HCT116 (cell line): Measurements from ENCODE around the gene RHBDD1. TPM values are rescaled to one million over a fixed set of nuclear protein-coding genes. Genes with fewer than 3 reads are reported as not detected.

Experiments used
- ATAC-seq: fragments of 200-7000 bp; cut with Tn5 transposase; 2 replicates; pipeline ENCODE4 v1.9.1; 2020; ENCODE audit warnings: mild to moderate bottlenecking, moderate library complexity
- BruUV-seq: library from RNA; stranded (reverse); fragments of 400-500 nt; replicated peaks from 2 replicates; lab custom pipeline; 2021; lab: Mats Ljungman, UMichigan
- CTCF ChIA-PET: fragments of 300-600 bp; sonication (Branson Sonifier 250); formaldehyde crosslinking; loops from one replicate; lab custom pipeline; 2021; ENCODE audit warnings: antibody characterized with exemption; lab: Charles Lee
- POLR2A ChIA-PET: fragments of 300-600, 350-600 bp; sonication (Branson Sonifier 250); formaldehyde crosslinking; loops from one replicate; lab custom pipeline; 2021; ENCODE audit warnings: antibody characterized with exemption; lab: Charles Lee
- RAD21 ChIA-PET, 2 experiments: fragments of 300-600 bp; sonication (Branson Sonifier 250); formaldehyde crosslinking; loops; one replicate each; lab custom pipeline; 2023; ENCODE audit warnings: low total read pairs in 2 of 2; ENCODE audit not compliant: uncharacterized antibody in 2 of 2, unreplicated experiment in 2 of 2, low non-redundant PET in 1 of 2; lab: Charles Lee
- DNase-seq: peaks from one replicate; pipeline ENCODE4 v3.0.0-alpha.2; 2010; ENCODE audit warnings: low read depth, low spot score
- H2AFZ ChIP-seq: fragments of 200-600 bp; shearing (Covaris generic), sonication (generic); 2 replicates; pipeline ENCODE4 v1.6.1; 2017; ENCODE audit warnings: low read depth, mixed run types, mixed read lengths, antibody characterized with exemption, low read length; ENCODE audit not compliant: poor library complexity, severe bottlenecking
- H3K27ac ChIP-seq: 2 replicates; pipeline ENCODE4 v1.5.1; 2012; ENCODE audit warnings: low read depth, low read length
- H3K27me3 ChIP-seq: fragments of 200-600 bp; sonication (generic); 2 replicates; pipeline ENCODE4 v1.6.1; 2016; ENCODE audit warnings: mixed run types, low read length, mixed read lengths; ENCODE audit not compliant: insufficient read depth
- H3K36me3 ChIP-seq, 2 experiments: fragments of 200-500 bp in 1 of 2; fragments of 200-600 bp in 1 of 2; sonication (Bioruptor generic) in 1 of 2; sonication (generic) in 1 of 2; 2 replicates each; pipeline versions ENCODE4 v1.5.1 to v1.6.1; 2014 to 2016; ENCODE audit warnings: low read length in 2 of 2, inconsistent platforms in 1 of 2, mixed read lengths in 1 of 2, mixed run types in 1 of 2; ENCODE audit not compliant: insufficient read depth in 2 of 2, control insufficient read depth in 1 of 2
- H3K4me1 ChIP-seq, 2 experiments: fragments of 200-600 bp in 1 of 2; sonication (generic) in 1 of 2; 2 replicates each; pipeline versions ENCODE4 v1.5.1 to v1.6.1; 2012 to 2017; ENCODE audit warnings: low read length in 2 of 2, inconsistent platforms in 1 of 2, mild to moderate bottlenecking in 1 of 2, mixed read lengths in 1 of 2, mixed run types in 1 of 2, moderate library complexity in 1 of 2; ENCODE audit not compliant: insufficient read depth in 2 of 2, control insufficient read depth in 1 of 2
- H3K4me2 ChIP-seq: fragments of 200-600 bp; sonication (generic); 2 replicates; pipeline ENCODE4 v1.6.1; 2017; ENCODE audit warnings: mixed run types, low read length, mixed read lengths
- H3K4me3 ChIP-seq, 2 experiments: fragments of 200-600 bp in 1 of 2; sonication (generic) in 1 of 2; replicated peaks in 1 of 2; 2 replicates each; pipeline ENCODE4 v1.5.1; 2011 to 2016; ENCODE audit warnings: low read length in 2 of 2, control low read depth in 1 of 2, low read depth in 1 of 2, mild to moderate bottlenecking in 1 of 2, mixed read lengths in 1 of 2, mixed run types in 1 of 2
- H3K79me2 ChIP-seq: fragments of 200-600 bp; sonication (generic); 2 replicates; pipeline ENCODE4 v1.6.1; 2017; ENCODE audit warnings: mild to moderate bottlenecking, mixed run types, low read length, moderate library complexity, mixed read lengths; ENCODE audit not compliant: insufficient read depth
- H3K9ac ChIP-seq: fragments of 200-600 bp; sonication (generic); 2 replicates; pipeline ENCODE4 v1.6.1; 2016; ENCODE audit warnings: low read length, mixed read lengths
- H3K9me2 ChIP-seq: fragments of 200-600 bp; sonication (generic), shearing (Covaris generic); 2 replicates; pipeline ENCODE4 v1.6.1; 2017; ENCODE audit warnings: mixed run types, mild to moderate bottlenecking, moderate library complexity; ENCODE audit not compliant: insufficient read depth
- H3K9me3 ChIP-seq, 2 experiments: fragments of 200-500 bp in 1 of 2; fragments of 200-600 bp in 1 of 2; sonication (Bioruptor generic) in 1 of 2; sonication (generic) in 1 of 2; 2 replicates each; pipeline ENCODE4 v1.6.1; 2014 to 2017; ENCODE audit warnings: low read length in 2 of 2, mixed read lengths in 2 of 2, inconsistent platforms in 1 of 2, low read depth in 1 of 2, mild to moderate bottlenecking in 1 of 2, mixed run types in 1 of 2, moderate library complexity in 1 of 2; ENCODE audit not compliant: control insufficient read depth in 1 of 2, insufficient read depth in 1 of 2
- H4K20me1 ChIP-seq: fragments of 200-600 bp; sonication (generic), shearing (Covaris generic); 2 replicates; pipeline ENCODE4 v1.6.1; 2017; ENCODE audit warnings: mixed run types, mild to moderate bottlenecking, moderate library complexity; ENCODE audit not compliant: insufficient read depth
- ELF1 ChIP-seq: IDR thresholded peaks from 2 replicates; pipeline ENCODE4 v1.6.1; 2012; ENCODE audit warnings: low read depth, borderline replicate concordance
- EZH2phosphoT487 ChIP-seq: fragments of 200-600 bp; IDR thresholded peaks from 2 replicates; pipeline ENCODE4 v1.6.1; 2018; ENCODE audit warnings: antibody characterized with exemption, borderline replicate concordance
- POLR2AphosphoS5 ChIP-seq: IDR thresholded peaks from 2 replicates; pipeline ENCODE4 v1.6.1; 2011; ENCODE audit warnings: mild to moderate bottlenecking, low read depth, low read length, moderate library complexity
- TCF7L2 ChIP-seq: IDR thresholded peaks from 2 replicates; pipeline ENCODE4 v1.7.0; 2011; ENCODE audit warnings: borderline replicate concordance, inconsistent platforms; ENCODE audit not compliant: insufficient read depth, insufficient read length; ENCODE audit errors: extremely low read depth
- ZBTB33 ChIP-seq: IDR thresholded peaks from 2 replicates; pipeline ENCODE4 v1.6.1; 2011; ENCODE audit warnings: mild to moderate bottlenecking, low read length, moderate library complexity; ENCODE audit not compliant: insufficient replicate concordance; ENCODE audit errors: extremely low read depth
- ZFX ChIP-seq: fragments of 450-650 bp; IDR thresholded peaks from 2 replicates; pipeline ENCODE4 v1.6.1; 2017
- intact Hi-C: fragments of 100-400 bp; cut with micrococcal nuclease; formaldehyde crosslinking; loops from 2 replicates; pipeline ENCODE4 v1.10.0; 2022
- total RNA-seq: library from RNA; stranded (reverse); gene quantifications from one replicate; pipeline ENCODE4 v1.2.1, GENCODE V29; 2021; ENCODE audit not compliant: unreplicated experiment

RHBDD1 gene
- total RNA-seq, 1 experiment from 2014 or later: 73.8 TPM

DNA sequence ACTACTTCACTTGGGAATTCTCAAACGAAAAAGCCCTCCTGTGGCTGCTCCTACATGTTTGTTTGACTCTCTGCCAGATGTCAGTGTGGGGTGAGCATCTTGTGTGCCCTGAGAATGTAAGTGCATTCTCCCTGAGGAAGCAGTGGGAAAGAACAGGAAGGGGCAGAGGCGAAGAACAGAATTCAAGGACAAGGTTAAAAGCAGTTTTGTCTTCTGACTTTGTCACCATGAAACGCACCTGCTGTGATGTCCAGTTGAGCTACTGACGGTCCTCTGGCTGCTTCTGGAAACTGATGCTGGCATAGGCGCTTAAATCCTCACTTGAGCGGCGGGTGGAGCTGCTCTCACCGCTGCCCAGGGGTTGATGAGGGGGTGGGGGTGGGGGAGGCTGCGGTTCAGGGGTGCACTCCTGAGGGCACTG, 41.1 kb upstream of the RHBDD1 start:
- H3K4me3 ChIP-seq: no peak overlapping the region
- H3K27ac ChIP-seq: peak overlapping the region; percentile 37; the same call in 1 of the 2 replicates
- TF ChIP-seq TCF7L2 (peak; percentile 70), ZBTB33 (no peak), ELF1 (no peak)
- H3K4me1 ChIP-seq: peaks cover 5 to 52% of the 10 kb centered on the region in 2 experiments; a peak in 3 of 4 replicates
- H3K9me2 ChIP-seq: no peaks in the 10 kb centered on the region
- ChIA-PET RAD21 (interaction anchor here in 1 of 2 experiments (0.6 kb wide), 1 partner anchor 252 kb away, joined by 3 read pairs; no protein-coding TSS in a partner anchor), CTCF (no interaction called here), POLR2A (no interaction called here)
- H3K27me3 ChIP-seq: no peaks in the 10 kb centered on the region
- intact Hi-C loops: no loop called here
- H2AFZ ChIP-seq: no peak overlapping the region
- H3K4me2 ChIP-seq: peak overlapping the region; percentile 20; the same call in 1 of the 2 replicates
- no peaks in the 10 kb centered on the region for H4K20me1 ChIP-seq
- ATAC-seq (no peak), DNase-seq (no peak)
- peaks cover 0 to 22% of the 10 kb centered on the region in 2 experiments; a peak in 1 of 4 replicates for H3K9me3 ChIP-seq
- no peak overlapping the region for H3K9ac ChIP-seq
- H3K36me3 ChIP-seq: peaks cover 6 to 79% of the 10 kb centered on the region in 2 experiments; a peak in 2 of 4 replicates
- peaks cover 96% of the 10 kb centered on the region for H3K79me2 ChIP-seq
- BruUV-seq: no TSS peak

GRCh38 chr2:226795281-226796011, 40.4 kb upstream of the RHBDD1 start:
- ATAC-seq (no peak), DNase-seq (no peak)
- peaks cover 0 to 22% of the 10 kb centered on the region in 2 experiments; a peak in 1 of 4 replicates for H3K9me3 ChIP-seq
- H3K27me3 ChIP-seq: no peaks in the 10 kb centered on the region
- BruUV-seq: no TSS peak
- H2AFZ ChIP-seq: no peak overlapping the region
- no peaks in the 10 kb centered on the region for H4K20me1 ChIP-seq
- H3K4me3 ChIP-seq: no peak overlapping the region
- H3K36me3 ChIP-seq: peaks cover 6 to 72% of the 10 kb centered on the region in 2 experiments; a peak in 2 of 4 replicates
- H3K79me2 ChIP-seq: peaks cover 94% of the 10 kb centered on the region
- intact Hi-C loops: no loop called here
- peak overlapping the region; percentile 88 for H3K27ac ChIP-seq
- no peaks in the 10 kb centered on the region for H3K9me2 ChIP-seq
- POLR2A ChIA-PET: no interaction called here
- H3K4me2 ChIP-seq: peak overlapping the region; percentile 13; the same call in 1 of the 2 replicates
- H3K9ac ChIP-seq: no peak overlapping the region
- peak; percentile 39; the same call in 1 of the 2 replicates for TF ChIP-seq POLR2AphosphoS5
- no peak; the same call in 1 of the 2 replicates for TF ChIP-seq ZFX
- no peak for TF ChIP-seq EZH2phosphoT487
- CTCF ChIA-PET: interaction anchor here (1.0 kb wide), 1 partner anchor 580 kb away, joined by 4 read pairs; no protein-coding TSS in a partner anchor
- peaks cover 9 to 58% of the 10 kb centered on the region in 2 experiments; a peak in 3 of 4 replicates for H3K4me1 ChIP-seq
- RAD21 ChIA-PET: no interaction called here
